Spinal cord (tissue), 10 donors: Measurements from ENCODE around the gene SCUBE1. TPM values are rescaled to one million over a fixed set of nuclear protein-coding genes. Genes with fewer than 3 reads are reported as not detected.

Source experiments
- DNase-seq, 6 donors: peaks; one replicate each; pipeline versions ENCODE4 v3.0.0 to v3.0.0-alpha.2; 2013 to 2015; ENCODE audit warnings: low spot score in 6 of 6, low read depth in 4 of 6
- H3K27ac ChIP-seq: one replicate; pipeline ENCODE4 v1.5.1; 2013; ENCODE audit warnings: low read depth, low read length, control low read depth
- H3K27me3 ChIP-seq: one replicate; pipeline ENCODE4 v1.6.1; 2013; ENCODE audit warnings: low read length; ENCODE audit not compliant: control insufficient read depth, insufficient read depth
- H3K36me3 ChIP-seq: one replicate; pipeline ENCODE4 v1.6.1; 2013; ENCODE audit warnings: low read length; ENCODE audit not compliant: control insufficient read depth, insufficient read depth
- H3K4me1 ChIP-seq: one replicate; pipeline ENCODE4 v1.6.1; 2013; ENCODE audit warnings: low read length; ENCODE audit not compliant: control insufficient read depth, insufficient read depth
- H3K4me3 ChIP-seq: one replicate; pipeline ENCODE4 v1.5.1; 2013; ENCODE audit warnings: low read depth, low read length, control low read depth
- H3K9me3 ChIP-seq: one replicate; pipeline ENCODE4 v1.6.1; 2013; ENCODE audit warnings: low read length; ENCODE audit not compliant: control insufficient read depth, insufficient read depth
- WGBS: methylation state at CpG from one replicate; pipeline ENCODE4 v1.1.5; 2013; ENCODE audit warnings: missing lambda C conversion rate; ENCODE audit not compliant: insufficient coverage; 5-methylcytosine and 5-hydroxymethylcytosine counted together
- polyA plus RNA-seq, 2 donors: library from polyadenylated mRNA; unstranded; fragments of 120-200 nt; gene quantifications; one replicate each; pipeline ENCODE4 v1.2.1, GENCODE V29; 2013; ENCODE audit not compliant: insufficient read length in 2 of 2
- total RNA-seq, 2 donors: library from RNA; depleted of rRNA in 1 of 2; stranded (reverse); fragments of 120-200 nt in 1 of 2; fragments of >200 nt in 1 of 2; gene quantifications; one replicate each; pipeline versions ENCODE4 v1.2.3 to v1.2.4, GENCODE V29; 2013 to 2014
- donor health status: healthy.

The SCUBE1 gene
- total and polyA plus RNA-seq, 4 donors, result 5.3 to 13.1 (median 10.6) TPM

- 63% methylated on average over 13 of the region's 13 CpGs for WGBS
- Histone ChIP-seq H3K9me3 (no peaks in the 10 kb centered on the region), H3K4me1 (peaks cover 24% of the 10 kb centered on the region), H3K27me3 (no peaks in the 10 kb centered on the region), H3K36me3 (peaks cover 28% of the 10 kb centered on the region), H3K4me3 (no peak overlapping the region), H3K27ac (no peak overlapping the region)
- no peak for DNase-seq
Measured at GRCh38 chr22:43222262-43222661, 120.9 kb downstream of the SCUBE1 start.

GRCh38 chr22:43220625-43221380 lies 122.4 kb downstream of the SCUBE1 start:
- H3K4me1 ChIP-seq, result peaks cover 12% of the 10 kb centered on the region
- H3K4me3 ChIP-seq, result no peak overlapping the region
- DNase-seq, result no peak
- H3K27ac ChIP-seq, result no peak overlapping the region
- peaks cover 28% of the 10 kb centered on the region for H3K36me3 ChIP-seq
- 84% methylated on average over 18 of the region's 22 CpGs for WGBS
- no peaks in the 10 kb centered on the region for H3K9me3 ChIP-seq
- H3K27me3 ChIP-seq, result no peaks in the 10 kb centered on the region

- H3K4me3 ChIP-seq, result no peak overlapping the region
- no peaks in the 10 kb centered on the region for H3K9me3 ChIP-seq
- WGBS, result 91% methylated on average over 1 of the region's 1 CpG
- DNase-seq, result no peak
- no peaks in the 10 kb centered on the region for H3K27me3 ChIP-seq
- peaks cover 28% of the 10 kb centered on the region for H3K36me3 ChIP-seq
- no peak overlapping the region for H3K27ac ChIP-seq
- H3K4me1 ChIP-seq, result peaks cover 12% of the 10 kb centered on the region
Measured at GRCh38 chr22:43218786-43219185, 124.4 kb downstream of the SCUBE1 start.

GRCh38 chr22:43217285-43218030 lies 125.7 kb downstream of the SCUBE1 start:
- Histone ChIP-seq H3K27me3 (no peaks in the 10 kb centered on the region), H3K27ac (no peak overlapping the region), H3K4me3 (no peak overlapping the region), H3K4me1 (peaks cover 9% of the 10 kb centered on the region), H3K36me3 (peaks cover 29% of the 10 kb centered on the region), H3K9me3 (no peaks in the 10 kb centered on the region)
- DNase-seq, result no peak
- 78% methylated on average over 32 of the region's 32 CpGs for WGBS

GRCh38 chr22:43216738-43217137 lies 126.4 kb downstream of the SCUBE1 start:
- Histone ChIP-seq H3K4me1 (peaks cover 2% of the 10 kb centered on the region), H3K36me3 (peaks cover 26% of the 10 kb centered on the region), H3K9me3 (no peaks in the 10 kb centered on the region), H3K27ac (no peak overlapping the region), H3K4me3 (no peak overlapping the region), H3K27me3 (no peaks in the 10 kb centered on the region)
- WGBS, result 94% methylated on average over 2 of the region's 6 CpGs
- DNase-seq, result no peak

GRCh38 chr22:43213962-43214361 lies 129.2 kb downstream of the SCUBE1 start:
- peaks cover 33% of the 10 kb centered on the region for H3K36me3 ChIP-seq
- H3K27me3 ChIP-seq, result no peaks in the 10 kb centered on the region
- no peaks in the 10 kb centered on the region for H3K9me3 ChIP-seq
- H3K4me1 ChIP-seq, result peaks cover 2% of the 10 kb centered on the region
- 86% methylated on average over 10 of the region's 12 CpGs for WGBS
- no peak overlapping the region for H3K4me3 ChIP-seq
- DNase-seq, result no peak
- no peak overlapping the region for H3K27ac ChIP-seq

GRCh38 chr22:43213051-43213450 lies 130.1 kb downstream of the SCUBE1 start:
- peaks cover 28% of the 10 kb centered on the region for H3K36me3 ChIP-seq
- no peak overlapping the region for H3K27ac ChIP-seq
- no peak overlapping the region for H3K4me3 ChIP-seq
- H3K4me1 ChIP-seq, result peaks cover 2% of the 10 kb centered on the region
- WGBS, result 15% methylated on average over 4 of the region's 8 CpGs
- no peaks in the 10 kb centered on the region for H3K27me3 ChIP-seq
- no peaks in the 10 kb centered on the region for H3K9me3 ChIP-seq
- DNase-seq, result no peak

GRCh38 chr22:43212434-43212952 lies 130.7 kb downstream of the SCUBE1 start:
- H3K27me3 ChIP-seq, result no peaks in the 10 kb centered on the region
- H3K4me3 ChIP-seq, result no peak overlapping the region
- H3K9me3 ChIP-seq, result no peaks in the 10 kb centered on the region
- peaks cover 24% of the 10 kb centered on the region for H3K36me3 ChIP-seq
- 92% methylated on average over 17 of the region's 23 CpGs for WGBS
- H3K4me1 ChIP-seq, result peaks cover 2% of the 10 kb centered on the region
- no peak for DNase-seq
- H3K27ac ChIP-seq, result no peak overlapping the region

GRCh38 chr22:43211941-43212433 lies 131.2 kb downstream of the SCUBE1 start:
- 91% methylated on average over 9 of the region's 13 CpGs for WGBS
- peaks cover 22% of the 10 kb centered on the region for H3K36me3 ChIP-seq
- no peak overlapping the region for H3K4me3 ChIP-seq
- no peaks in the 10 kb centered on the region for H3K9me3 ChIP-seq
- H3K27ac ChIP-seq, result no peak overlapping the region
- no peaks in the 10 kb centered on the region for H3K27me3 ChIP-seq
- no peak for DNase-seq
- peaks cover 3% of the 10 kb centered on the region for H3K4me1 ChIP-seq
